Neural cell (in vitro differentiated cells): ENCODE results near the gene FREM2. TPM values are rescaled to one million over a fixed set of nuclear protein-coding genes. Genes with fewer than 3 reads are reported as not detected.

Experiments used
- H2AFZ ChIP-seq: fragments of 200-600, 300-800 bp; sonication (generic), shearing (Covaris generic); 2 replicates; pipeline ENCODE4 v1.6.0; 2014; ENCODE audit warnings: low read depth, mild to moderate bottlenecking, antibody characterized with exemption, low read length, moderate library complexity
- H3F3A ChIP-seq: fragments of 200-600 bp; shearing (Covaris generic); 2 replicates; pipeline ENCODE4 v1.6.1; 2016; ENCODE audit warnings: mild to moderate bottlenecking, moderate library complexity, mixed read lengths, antibody characterized with exemption, low read length; ENCODE audit not compliant: insufficient read depth, poor library complexity, severe bottlenecking
- H3K27ac ChIP-seq: fragments of 200-600, 300-800 bp; sonication (generic), shearing (Covaris generic); 2 replicates; pipeline ENCODE4 v1.5.1; 2014; ENCODE audit warnings: mild to moderate bottlenecking, low read length, moderate library complexity
- H3K27me3 ChIP-seq: fragments of 300-800, 200-600 bp; sonication (generic), shearing (Covaris generic); 2 replicates; pipeline ENCODE4 v1.6.0; 2014; ENCODE audit warnings: mild to moderate bottlenecking, low read depth, low read length, moderate library complexity; ENCODE audit not compliant: insufficient read depth
- H3K36me3 ChIP-seq: fragments of 300-800, 200-600 bp; sonication (generic), shearing (Covaris generic); 2 replicates; pipeline ENCODE4 v1.5.1; 2014; ENCODE audit warnings: mild to moderate bottlenecking, antibody characterized with exemption, low read length, moderate library complexity; ENCODE audit not compliant: insufficient read depth
- H3K4me2 ChIP-seq: fragments of 300-800, 200-600 bp; sonication (generic), shearing (Covaris generic); 2 replicates; pipeline ENCODE4 v1.6.0; 2014; ENCODE audit warnings: mild to moderate bottlenecking, low read length
- H3K4me3 ChIP-seq: fragments of 300-800, 200-600 bp; sonication (generic), shearing (Covaris generic); 2 replicates; pipeline ENCODE4 v1.5.1; 2014; ENCODE audit warnings: mild to moderate bottlenecking, low read length, moderate library complexity
- H3K79me2 ChIP-seq: fragments of 200-600 bp; shearing (Covaris generic); replicated peaks from 2 replicates; pipeline ENCODE4 v1.6.0; 2014; ENCODE audit warnings: mild to moderate bottlenecking, low read length, moderate library complexity; ENCODE audit not compliant: insufficient read depth
- H3K9ac ChIP-seq: fragments of 300-800, 200-600 bp; sonication (generic), shearing (Covaris generic); 2 replicates; pipeline ENCODE4 v1.6.1; 2016; ENCODE audit warnings: mild to moderate bottlenecking, low read length, mixed read lengths
- H3K9me2 ChIP-seq: fragments of 200-600 bp; shearing (Covaris generic); 2 replicates; pipeline ENCODE4 v1.6.1; 2016; ENCODE audit warnings: mild to moderate bottlenecking, low read length, mixed read lengths; ENCODE audit not compliant: insufficient read depth
- H3K9me3 ChIP-seq: fragments of 200-600, 300-800 bp; sonication (generic), shearing (Covaris generic); 2 replicates; pipeline ENCODE4 v1.6.1; 2016; ENCODE audit warnings: mild to moderate bottlenecking, mixed run types, low read length, moderate library complexity, mixed read lengths
- H4K20me1 ChIP-seq: fragments of 200-600 bp; shearing (Covaris generic); 2 replicates; pipeline ENCODE4 v1.6.1; 2016; ENCODE audit warnings: mild to moderate bottlenecking, mixed run types; ENCODE audit not compliant: insufficient read depth
- CTCF ChIP-seq: fragments of 450-650 bp; IDR thresholded peaks from 2 replicates; pipeline ENCODE4 v1.5.1; 2014; ENCODE audit warnings: antibody characterized with exemption, mild to moderate bottlenecking, moderate library complexity; ENCODE audit not compliant: poor library complexity, severe bottlenecking
- EP300 ChIP-seq: fragments of 450-650 bp; conservative IDR thresholded peaks from 2 replicates; pipeline ENCODE4 v1.6.1; 2014; ENCODE audit warnings: antibody characterized with exemption, mild to moderate bottlenecking, moderate library complexity; ENCODE audit not compliant: poor library complexity, severe bottlenecking
- EZH2 ChIP-seq: fragments of 200-600, 300-800 bp; shearing (Covaris generic), sonication (generic); IDR thresholded peaks from 2 replicates; pipeline ENCODE4 v1.6.1; 2014; ENCODE audit warnings: antibody characterized with exemption, low read length, borderline replicate concordance, mild to moderate bottlenecking; ENCODE audit not compliant: insufficient read depth, poor library complexity, severe bottlenecking
- MXI1 ChIP-seq: fragments of 450-650 bp; conservative IDR thresholded peaks from 2 replicates; pipeline ENCODE4 v1.6.1; 2014; ENCODE audit warnings: antibody characterized with exemption, mild to moderate bottlenecking; ENCODE audit not compliant: poor library complexity, severe bottlenecking
- POLR2AphosphoS5 ChIP-seq: IDR thresholded peaks from 2 replicates; pipeline ENCODE4 v1.6.1; 2012
- RAD21 ChIP-seq: fragments of 450-650 bp; conservative IDR thresholded peaks from 2 replicates; pipeline ENCODE4 v1.6.1; 2014; ENCODE audit warnings: antibody characterized with exemption, mild to moderate bottlenecking, moderate library complexity
- SMC3 ChIP-seq: fragments of 450-650 bp; conservative IDR thresholded peaks from 2 replicates; pipeline ENCODE4 v1.6.1; 2014; ENCODE audit warnings: antibody characterized with exemption, mild to moderate bottlenecking, moderate library complexity; ENCODE audit not compliant: poor library complexity
- TAF1 ChIP-seq: IDR thresholded peaks from 2 replicates; pipeline ENCODE4 v1.6.1; 2012; ENCODE audit warnings: low read depth
- polyA plus RNA-seq: library from polyadenylated mRNA; depleted of rRNA; stranded (reverse); fragments of >200 nt; gene quantifications from 2 replicates; pipeline ENCODE4 v1.2.3, GENCODE V29; 2014
- TF ChIP-seq, protein P1 (sequence below): IDR thresholded peaks from 2 replicates; pipeline ENCODE4 v1.6.1; 2012; ENCODE audit warnings: borderline replicate concordance

Gene FREM2
- polyA plus RNA-seq, 1 donor from 2014 or later, result 0.19 TPM

GRCh38 chr13:38830442-38831045, 143.7 kb downstream of the FREM2 start:
- no peak for TF ChIP-seq RAD21
- no peak for TF ChIP-seq MXI1
- TF ChIP-seq, protein P1, sequence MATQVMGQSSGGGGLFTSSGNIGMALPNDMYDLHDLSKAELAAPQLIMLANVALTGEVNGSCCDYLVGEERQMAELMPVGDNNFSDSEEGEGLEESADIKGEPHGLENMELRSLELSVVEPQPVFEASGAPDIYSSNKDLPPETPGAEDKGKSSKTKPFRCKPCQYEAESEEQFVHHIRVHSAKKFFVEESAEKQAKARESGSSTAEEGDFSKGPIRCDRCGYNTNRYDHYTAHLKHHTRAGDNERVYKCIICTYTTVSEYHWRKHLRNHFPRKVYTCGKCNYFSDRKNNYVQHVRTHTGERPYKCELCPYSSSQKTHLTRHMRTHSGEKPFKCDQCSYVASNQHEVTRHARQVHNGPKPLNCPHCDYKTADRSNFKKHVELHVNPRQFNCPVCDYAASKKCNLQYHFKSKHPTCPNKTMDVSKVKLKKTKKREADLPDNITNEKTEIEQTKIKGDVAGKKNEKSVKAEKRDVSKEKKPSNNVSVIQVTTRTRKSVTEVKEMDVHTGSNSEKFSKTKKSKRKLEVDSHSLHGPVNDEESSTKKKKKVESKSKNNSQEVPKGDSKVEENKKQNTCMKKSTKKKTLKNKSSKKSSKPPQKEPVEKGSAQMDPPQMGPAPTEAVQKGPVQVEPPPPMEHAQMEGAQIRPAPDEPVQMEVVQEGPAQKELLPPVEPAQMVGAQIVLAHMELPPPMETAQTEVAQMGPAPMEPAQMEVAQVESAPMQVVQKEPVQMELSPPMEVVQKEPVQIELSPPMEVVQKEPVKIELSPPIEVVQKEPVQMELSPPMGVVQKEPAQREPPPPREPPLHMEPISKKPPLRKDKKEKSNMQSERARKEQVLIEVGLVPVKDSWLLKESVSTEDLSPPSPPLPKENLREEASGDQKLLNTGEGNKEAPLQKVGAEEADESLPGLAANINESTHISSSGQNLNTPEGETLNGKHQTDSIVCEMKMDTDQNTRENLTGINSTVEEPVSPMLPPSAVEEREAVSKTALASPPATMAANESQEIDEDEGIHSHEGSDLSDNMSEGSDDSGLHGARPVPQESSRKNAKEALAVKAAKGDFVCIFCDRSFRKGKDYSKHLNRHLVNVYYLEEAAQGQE, result no peak
- no peak for TF ChIP-seq POLR2AphosphoS5
- TF ChIP-seq SMC3, result no peak
- TF ChIP-seq EP300, result no peak
- no peak for TF ChIP-seq CTCF
- TF ChIP-seq EZH2, result no peak
- TF ChIP-seq TAF1, result no peak
- Histone ChIP-seq H3K4me3 (no peak overlapping the region), H3K27ac (no peak overlapping the region), H3K4me2 (no peak overlapping the region), H3K27me3 (no peaks in the 10 kb centered on the region), H3K9ac (no peak overlapping the region), H3K9me3 (no peaks in the 10 kb centered on the region), H3K79me2 (no peaks in the 10 kb centered on the region), H2AFZ (no peak overlapping the region), H3K36me3 (no peaks in the 10 kb centered on the region), H3F3A (no peaks in the 10 kb centered on the region), H3K9me2 (no peaks in the 10 kb centered on the region), H4K20me1 (no peaks in the 10 kb centered on the region)

- H3K79me2 ChIP-seq, result no peaks in the 10 kb centered on the region
Observed at GRCh38 chr13:38844581-38844980, 157.7 kb downstream of the FREM2 start.

More at GRCh38 chr13:38844581-38844980, 157.7 kb downstream of the FREM2 start:
- Histone ChIP-seq H4K20me1 (no peaks in the 10 kb centered on the region), H3K27me3 (no peaks in the 10 kb centered on the region), H2AFZ (no peak overlapping the region), H3K9me3 (no peaks in the 10 kb centered on the region), H3K4me2 (no peak overlapping the region), H3K4me3 (no peak overlapping the region), H3K9ac (no peak overlapping the region), H3F3A (no peaks in the 10 kb centered on the region), H3K9me2 (no peaks in the 10 kb centered on the region), H3K27ac (no peak overlapping the region), H3K36me3 (no peaks in the 10 kb centered on the region)
- TF ChIP-seq TAF1 (no peak), EZH2 (no peak)
- TF ChIP-seq, protein P1, result no peak
